H1 (cell line): ENCODE measurements around the gene MED12L. TPM values are rescaled to one million over a fixed set of nuclear protein-coding genes. Genes with fewer than 3 reads are reported as not detected.

Source experiments
- CTCF ChIA-PET: fragments of 300-600 bp; sonication (Branson Sonifier 250); formaldehyde crosslinking; loops from one replicate; lab custom pipeline; 2021; ENCODE audit not compliant: partially characterized antibody; lab: Charles Lee
- POLR2A ChIA-PET: fragments of 300-600 bp; sonication (Branson Sonifier 250); formaldehyde crosslinking; loops from one replicate; lab custom pipeline; 2021; ENCODE audit warnings: inconsistent platforms; ENCODE audit not compliant: partially characterized antibody; lab: Charles Lee
- DNase-seq, 2 experiments: peaks; one replicate each; pipeline versions ENCODE4 v3.0.0 to v3.0.0-alpha.2; 2010 to 2022; ENCODE audit warnings: low spot score in 2 of 2, low read depth in 1 of 2, mixed read lengths in 1 of 2
- FAIRE-seq: peaks from 2 replicates; lab custom pipeline; 2011; peaks lifted over from hg19 to GRCh38; lab: Jason Lieb, UNC
- H2AFZ ChIP-seq: 2 replicates; pipeline ENCODE4 v1.8.1; 2012; ENCODE audit warnings: low read length, inconsistent platforms
- H2AK5ac ChIP-seq: 2 replicates; pipeline ENCODE4 v1.6.1; 2013; ENCODE audit warnings: low read depth, low read length
- H2BK120ac ChIP-seq: replicated peaks from 2 replicates; pipeline ENCODE3; 2013; ENCODE audit warnings: low read depth, low read length, inconsistent platforms
- H2BK12ac ChIP-seq: 2 replicates; pipeline ENCODE4 v1.6.1; 2013; ENCODE audit warnings: low read depth, low read length
- H2BK15ac ChIP-seq: 2 replicates; pipeline ENCODE4 v1.6.1; 2013; ENCODE audit warnings: low read length
- H2BK20ac ChIP-seq: 2 replicates; pipeline ENCODE4 v1.6.1; 2013; ENCODE audit warnings: low read length
- H2BK5ac ChIP-seq: 2 replicates; pipeline ENCODE4 v1.6.1; 2013; ENCODE audit warnings: low read depth, low read length
- H3K14ac ChIP-seq: 2 replicates; pipeline ENCODE4 v1.6.1; 2013; ENCODE audit warnings: inconsistent platforms; ENCODE audit not compliant: insufficient read length
- H3K18ac ChIP-seq: 2 replicates; pipeline ENCODE4 v1.6.1; 2013; ENCODE audit warnings: low read length; ENCODE audit errors: extremely low read depth
- H3K23ac ChIP-seq: 2 replicates; pipeline ENCODE4 v1.6.1; 2013; ENCODE audit warnings: inconsistent platforms; ENCODE audit not compliant: insufficient read length
- H3K23me2 ChIP-seq: 2 replicates; pipeline ENCODE4 v1.6.1; 2013; ENCODE audit warnings: low read depth, low read length
- H3K27ac ChIP-seq: 2 replicates; pipeline ENCODE4 v1.6.1; 2011; ENCODE audit warnings: low read depth, low read length, inconsistent platforms
- H3K27me3 ChIP-seq, 4 experiments: replicated peaks in 1 of 4; 1 replicate in 1 of 4; 2 replicates in 3 of 4; pipeline versions ENCODE4 v1.6.1 to v1.8.1; 2011 to 2013; ENCODE audit warnings: low read length in 3 of 4, mild to moderate bottlenecking in 3 of 4, inconsistent platforms in 2 of 4, mixed read lengths in 2 of 4, moderate library complexity in 1 of 4; ENCODE audit not compliant: control insufficient read depth in 3 of 4, insufficient read depth in 3 of 4; ENCODE audit errors: extremely low read depth in 1 of 4
- H3K36me3 ChIP-seq, 4 experiments: 2 replicates each; pipeline versions ENCODE4 v1.6.1 to v1.8.1; 2011 to 2013; ENCODE audit warnings: mild to moderate bottlenecking in 4 of 4, low read length in 3 of 4, moderate library complexity in 2 of 4, control low read depth in 1 of 4, inconsistent platforms in 1 of 4; ENCODE audit not compliant: insufficient read depth in 4 of 4, control insufficient read depth in 2 of 4
- H3K4ac ChIP-seq: replicated peaks from 2 replicates; pipeline ENCODE3; 2013; ENCODE audit warnings: low read length, low read depth, mixed read lengths, inconsistent platforms; ENCODE audit not compliant: insufficient read length
- H3K4me1 ChIP-seq, 4 experiments: replicated peaks in 1 of 4; 1 replicate in 1 of 4; 2 replicates in 3 of 4; pipeline versions ENCODE4 v1.6.1 to v1.8.1; 2011 to 2013; ENCODE audit warnings: low read length in 3 of 4, inconsistent platforms in 2 of 4, mixed read lengths in 1 of 4; ENCODE audit not compliant: insufficient read depth in 4 of 4, control insufficient read depth in 3 of 4
- H3K4me2 ChIP-seq, 2 experiments: 2 replicates each; pipeline versions ENCODE4 v1.6.1 to v1.8.1; 2011 to 2013; ENCODE audit warnings: low read depth in 2 of 2, low read length in 2 of 2, control low read depth in 1 of 2, inconsistent platforms in 1 of 2, mild to moderate bottlenecking in 1 of 2; ENCODE audit not compliant: insufficient read depth in 1 of 2
- H3K4me3 ChIP-seq, 4 experiments: fragments of 200-600, 300-600 bp in 1 of 4; sonication (generic), shearing (Covaris generic), sonication (Bioruptor Twin) in 1 of 4; 2 replicates each; pipeline versions ENCODE4 v1.5.1 to v1.8.1; 2011 to 2016; ENCODE audit warnings: low read length in 4 of 4, low read depth in 3 of 4, control low read depth in 2 of 4, inconsistent platforms in 2 of 4, mild to moderate bottlenecking in 2 of 4, mixed read lengths in 1 of 4, moderate library complexity in 1 of 4; ENCODE audit not compliant: insufficient read depth in 2 of 4; ENCODE audit errors: extremely low read depth in 1 of 4
- H3K56ac ChIP-seq: replicated peaks from 2 replicates; pipeline ENCODE3; 2013; ENCODE audit warnings: low read depth, mild to moderate bottlenecking, mixed read lengths, low read length, inconsistent platforms; ENCODE audit not compliant: insufficient read length
- H3K79me1 ChIP-seq: 2 replicates; pipeline ENCODE4 v1.6.1; 2013; ENCODE audit warnings: low read depth, low read length, control low read depth
- H3K79me2 ChIP-seq, 2 experiments: 2 replicates each; pipeline versions ENCODE4 v1.6.1 to v1.8.1; 2012 to 2013; ENCODE audit warnings: low read length in 2 of 2, mild to moderate bottlenecking in 2 of 2, inconsistent platforms in 1 of 2; ENCODE audit not compliant: insufficient read depth in 2 of 2, control insufficient read depth in 1 of 2
- H3K9ac ChIP-seq, 4 experiments: replicated peaks in 1 of 4; 1 replicate in 1 of 4; 2 replicates in 3 of 4; pipeline versions ENCODE4 v1.6.1 to v1.8.1; 2011 to 2013; ENCODE audit warnings: low read depth in 3 of 4, low read length in 3 of 4, control low read depth in 2 of 4, mild to moderate bottlenecking in 2 of 4, moderate library complexity in 2 of 4, inconsistent platforms in 1 of 4; ENCODE audit errors: extremely low read depth in 1 of 4
- H3K9me3 ChIP-seq, 2 experiments: 2 replicates each; pipeline versions ENCODE4 v1.6.1 to v1.8.1; 2012 to 2013; ENCODE audit warnings: mild to moderate bottlenecking in 2 of 2, moderate library complexity in 2 of 2, control low read depth in 1 of 2, inconsistent platforms in 1 of 2, low read depth in 1 of 2, low read length in 1 of 2, mixed read lengths in 1 of 2; ENCODE audit not compliant: insufficient read depth in 2 of 2
- H4K20me1 ChIP-seq, 2 experiments: replicated peaks in 1 of 2; 2 replicates each; pipeline versions ENCODE3 to v1.8.1; 2011 to 2013; ENCODE audit warnings: inconsistent platforms in 2 of 2, low read length in 2 of 2, mild to moderate bottlenecking in 1 of 2; ENCODE audit not compliant: insufficient read depth in 2 of 2, control insufficient read depth in 1 of 2
- H4K5ac ChIP-seq: 2 replicates; pipeline ENCODE4 v1.6.1; 2013; ENCODE audit warnings: low read length, low read depth, mixed read lengths, inconsistent platforms; ENCODE audit not compliant: insufficient read length
- H4K8ac ChIP-seq: 2 replicates; pipeline ENCODE4 v1.8.0; 2013; ENCODE audit warnings: mild to moderate bottlenecking, moderate library complexity, low read length, inconsistent platforms; ENCODE audit not compliant: insufficient read depth; ENCODE audit errors: extremely low read depth
- H4K91ac ChIP-seq: replicated peaks from 2 replicates; pipeline ENCODE3; 2013; ENCODE audit warnings: low read length, mixed read lengths, inconsistent platforms; ENCODE audit not compliant: insufficient read length
- ATF3 ChIP-seq: IDR thresholded peaks from 2 replicates; pipeline ENCODE4 v1.6.1; 2011; ENCODE audit warnings: low read depth, mild to moderate bottlenecking, low read length; ENCODE audit not compliant: insufficient read depth
- CBX8 ChIP-seq: fragments of 300-800, 300-1000 bp; sonication (generic); IDR thresholded peaks from 2 replicates; pipeline ENCODE4 v1.7.1; 2016; ENCODE audit warnings: low read depth, low read length, borderline replicate concordance
- CTBP2 ChIP-seq: IDR thresholded peaks from 2 replicates; pipeline ENCODE4 v1.7.0; 2011; ENCODE audit warnings: borderline replicate concordance, mild to moderate bottlenecking, moderate library complexity, mixed read lengths, low read length; ENCODE audit not compliant: insufficient read depth, insufficient read length
- HDAC6 ChIP-seq: IDR thresholded peaks from one replicate; pipeline ENCODE4 v1.7.1; 2012; ENCODE audit warnings: low read depth, mild to moderate bottlenecking, inconsistent platforms, low read length, moderate library complexity
- POLR2A ChIP-seq, 2 experiments: IDR thresholded peaks; 1 replicate in 1 of 2; 2 replicates in 1 of 2; pipeline ENCODE4 v1.6.1; 2011; ENCODE audit warnings: low read depth in 2 of 2, low read length in 2 of 2, mild to moderate bottlenecking in 2 of 2; ENCODE audit errors: control extremely low read depth in 1 of 2
- POLR2AphosphoS5 ChIP-seq: IDR thresholded peaks from 2 replicates; pipeline ENCODE4 v1.6.1; 2011; ENCODE audit warnings: low read depth, low read length
- RAD21 ChIP-seq, 2 experiments: IDR thresholded peaks in 1 of 2; conservative IDR thresholded peaks in 1 of 2; 2 replicates each; pipeline ENCODE4 v1.6.1; 2011; ENCODE audit warnings: low read depth in 2 of 2, low read length in 2 of 2, improper control_type of control experiment in 1 of 2, inconsistent platforms in 1 of 2, mild to moderate bottlenecking in 1 of 2, moderate library complexity in 1 of 2
- RBBP5 ChIP-seq: IDR thresholded peaks from 2 replicates; pipeline ENCODE4 v1.7.1; 2012; ENCODE audit warnings: low read depth, mild to moderate bottlenecking, inconsistent platforms, low read length, moderate library complexity, borderline replicate concordance
- SRF ChIP-seq: IDR thresholded peaks from 2 replicates; pipeline ENCODE4 v1.6.1; 2011; ENCODE audit warnings: mild to moderate bottlenecking, low read depth, low read length, moderate library complexity
- YY1 ChIP-seq: IDR thresholded peaks from 2 replicates; pipeline ENCODE4 v1.6.1; 2011; ENCODE audit warnings: low read depth, mild to moderate bottlenecking, low read length
- WGBS, 2 experiments: shearing (Covaris generic) in 1 of 2; methylation state at CpG; one replicate each; pipeline versions ENCODE4 v1.1.6 to v1.1.7; 2013 to 2015; ENCODE audit warnings: low lambda C conversion rate in 2 of 2, mixed read lengths in 2 of 2, inconsistent platforms in 1 of 2, low coverage in 1 of 2, missing lambda C conversion rate in 1 of 2; ENCODE audit not compliant: insufficient replicate concordance in 2 of 2, insufficient coverage in 1 of 2, insufficient read length in 1 of 2; ENCODE audit errors: extremely low coverage in 1 of 2, missing lambda C conversion rate in 1 of 2; 5-methylcytosine and 5-hydroxymethylcytosine counted together
- polyA plus RNA-seq, 7 experiments: library from polyadenylated mRNA; depleted of rRNA in 3 of 7; stranded (reverse) in 5 of 7; unstranded in 2 of 7; fragments of >200 nt in 5 of 7; fragments of 200-250 nt in 2 of 7; gene quantifications; 1 replicate in 5 of 7; 2 replicates in 1 of 7; 4 replicates in 1 of 7; pipeline versions ENCODE4 v1.2.1 to v1.2.3, GENCODE V29; 2011 to 2013; ENCODE audit warnings: missing spikeins in 2 of 7, mixed read lengths in 2 of 7
- total RNA-seq: library from RNA; stranded (reverse); fragmentation: NEBNext Ultra II Directional; extraction: Animal tissue kit (Norgen Biotek cat#: 25700); gene quantifications from 2 replicates; pipeline ENCODE4 v1.2.1, GENCODE V29; 2021

Gene MED12L
- total and polyA plus RNA-seq, 2 of the 8 experiments (the other 6 are each of a cell fraction or from before 2014, with no cell fraction given) = 3.6 to 26.2 TPM

- Histone ChIP-seq H3K56ac (no peak overlapping the region), H3K36me3 (no peaks in the 10 kb centered on the region), H3K14ac (no peak overlapping the region), H3K9me3 (no peaks in the 10 kb centered on the region), H4K8ac (no peak overlapping the region), H2BK20ac (no peak overlapping the region), H3K9ac (peak overlapping the region in 1 of 4 experiments; percentile 14; a peak in 2 of 7 replicates), H2BK120ac (no peak overlapping the region), H3K18ac (no peak overlapping the region), H3K79me1 (no peaks in the 10 kb centered on the region), H3K4me3 (peak overlapping the region in 1 of 4 experiments; percentile 11; a peak in 1 of 8 replicates), H2AFZ (no peak overlapping the region), H3K4ac (no peak overlapping the region), H2BK5ac (no peak overlapping the region), H3K79me2 (no peaks in the 10 kb centered on the region), H4K20me1 (peaks cover 0 to 2% of the 10 kb centered on the region in 2 experiments), H4K91ac (no peak overlapping the region), H2BK12ac (peak overlapping the region; percentile 83; the same call in 1 of the 2 replicates), H3K27ac (0 out of 2 replicates have a peak overlapping the region, but pooled peaks have one; percentile 11), H2BK15ac (no peak overlapping the region), H3K23me2 (no peaks in the 10 kb centered on the region), H3K27me3 (0 out of 7 replicates have a peak, but pooled peaks cover 0 to 3% (median 0%) of the 10 kb centered on the region in 4 experiments), H3K4me1 (peaks cover 7 to 28% (median 16%) of the 10 kb centered on the region in 4 experiments), H2AK5ac (peak overlapping the region; percentile 24; the same call in 1 of the 2 replicates), H4K5ac (no peak overlapping the region), H3K4me2 (peak overlapping the region in 1 of 2 experiments; percentile 10; a peak in 1 of 4 replicates), H3K23ac (no peak overlapping the region)
- ChIA-PET POLR2A (interaction anchor here (1.2 to 1.4 kb wide), 2 partner anchors 13 to 14 kb away, joined by 3 read pairs; no protein-coding TSS in a partner anchor), CTCF (interaction anchor here (0.7 to 2.6 kb wide), 19 partner anchors 11 to 531 kb away, joined by 3 to 14 read pairs (median 4); partner anchors contain the start of genes GPR87 and P2RY13)
- WGBS, 2 experiments = 48% methylated on average over 7 of the region's 7 CpGs; no CpG with 5 or more reads in 1 of the 2 experiments
- DNase-seq = peak; percentile 63 to 78
- peak; percentile 92 for FAIRE-seq
- TF ChIP-seq YY1 (no peak), CTBP2 (peak; percentile 53), ATF3 (peak; percentile 62; the same call in 1 of the 2 replicates), SRF (no peak), POLR2A (IDR thresholded peaks at IDR 0.05; ENCODE audit: control extremely low read depth in 1 of 2, low read depth in 2 of 2, low read length in 2 of 2) (no peak), CBX8 (no peak), POLR2AphosphoS5 (peak; percentile 92), HDAC6 (no peak), RBBP5 (no peak), RAD21 (IDR thresholded peaks at IDR 0.05 in 1 of 2, conservative IDR thresholded peaks at IDR 0.05 in 1 of 2; ENCODE audit: low read depth in 2 of 2, low read length in 2 of 2) (peak; percentile 32 to 41; a peak in 3 of 4 replicates)
Observed at GRCh38 chr3:151305060-151305774, 219.8 kb downstream of the MED12L start.
